Stromal cell of bone marrow (primary cell): ENCODE data around the gene NF1.
"Not testable (repeated sequence)": the region's sequence is repeated elsewhere in the genome, so short reads cannot be mapped to it uniquely, and the experiment has no call there.

Experiments used
- DNase-seq: peaks from one replicate; pipeline ENCODE4 v3.0.0-alpha.2; 2012; ENCODE audit warnings: low read depth

NF1 gene

GRCh38 chr17:31254654-31255053, 159.9 kb downstream of the NF1 start:
- DNase-seq = no peak

DNA sequence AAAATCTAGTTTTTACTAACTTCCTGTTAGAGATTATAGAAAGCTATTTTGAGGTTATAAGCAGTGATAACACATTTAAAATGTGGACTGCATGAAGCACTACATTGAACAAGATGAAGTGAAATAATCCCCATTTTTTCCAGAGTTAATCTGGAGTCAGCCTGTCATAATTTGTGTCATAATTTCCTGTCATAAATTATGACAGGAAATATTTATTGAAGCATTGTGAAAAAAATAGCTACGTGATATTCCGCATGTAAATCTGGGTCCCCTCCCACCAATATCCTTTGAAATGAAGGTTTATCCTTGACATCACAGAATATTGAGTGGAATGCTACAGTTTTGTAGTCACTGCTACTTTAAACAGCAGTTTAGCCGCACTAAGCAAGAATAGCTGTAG, 162.2 kb downstream of the NF1 start:
- DNase-seq = no peak

- no peak for DNase-seq
Measured at GRCh38 chr17:31260151-31260550, 165.4 kb downstream of the NF1 start.

- no peak for DNase-seq
Measured at GRCh38 chr17:31261601-31262000, 166.8 kb downstream of the NF1 start.

- not testable (repeated sequence) for DNase-seq
Measured at GRCh38 chr17:31262923-31263322, 168.1 kb downstream of the NF1 start.

- no peak for DNase-seq
Measured at GRCh38 chr17:31266042-31266441, 171.3 kb downstream of the NF1 start.

DNA sequence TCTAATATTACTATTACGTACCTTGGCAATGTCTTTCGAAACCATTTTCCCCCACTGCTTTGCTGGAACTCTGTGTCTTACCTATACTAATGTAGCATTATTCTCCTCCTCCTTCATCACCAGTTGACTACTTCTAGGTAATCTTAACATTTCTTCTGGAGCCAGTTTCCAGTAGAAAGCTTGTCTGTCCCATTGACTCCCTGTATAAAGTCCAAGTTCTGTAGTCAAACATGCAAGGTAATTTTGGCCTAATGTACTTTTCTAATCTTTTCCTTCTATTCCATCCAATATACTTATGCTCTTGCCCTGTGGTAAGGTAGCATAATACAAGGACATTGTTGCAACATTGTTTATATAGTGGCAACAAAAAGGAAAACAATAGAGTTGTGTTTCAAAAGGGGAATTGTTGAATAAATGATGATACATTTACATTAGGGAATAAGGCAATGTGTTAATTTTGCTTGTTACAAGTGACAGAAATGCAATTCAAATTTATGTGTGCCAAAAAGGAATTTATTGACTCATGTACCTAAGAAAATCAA, 174.3 kb downstream of the NF1 start:
- DNase-seq = no peak

DNA sequence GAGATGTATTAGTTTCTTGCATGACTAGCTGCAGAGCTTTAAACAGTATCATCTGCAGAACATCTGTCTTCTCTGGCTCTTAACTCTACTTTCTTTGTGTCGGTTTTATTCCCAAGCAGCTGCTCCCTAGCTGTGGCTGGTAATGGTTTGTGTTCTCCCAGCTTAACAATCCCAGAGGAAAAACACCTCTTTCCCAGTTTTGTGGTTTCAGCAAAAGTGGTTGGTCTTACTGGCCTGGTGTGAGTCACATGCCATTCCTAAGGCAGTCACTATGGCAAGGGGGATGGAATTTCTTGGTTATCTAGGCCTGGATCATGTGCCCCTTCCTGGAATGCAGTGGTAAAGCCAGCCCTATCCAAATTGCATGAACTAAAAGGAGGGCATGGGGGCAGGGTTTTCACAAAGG, 174.8 kb downstream of the NF1 start:
- peak; percentile 97 for DNase-seq

DNA sequence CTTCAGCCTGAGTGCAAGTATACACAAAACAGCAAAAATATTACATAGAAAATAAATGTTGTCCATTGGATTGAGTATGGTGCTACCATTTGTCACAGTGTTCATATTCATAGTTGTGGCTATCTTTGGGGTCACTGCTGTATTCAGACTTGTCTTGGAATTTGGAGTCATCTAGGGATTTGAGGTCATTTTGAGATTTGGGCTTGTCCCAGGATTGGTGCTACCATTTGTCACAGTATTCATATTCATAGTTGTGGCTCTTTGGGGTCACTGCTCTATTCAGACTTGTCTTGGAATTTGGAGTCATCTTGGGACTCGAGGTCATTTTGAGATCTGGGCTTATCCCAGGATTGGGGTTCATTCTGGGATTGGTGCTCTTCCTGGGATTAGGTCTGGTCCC, 177.5 kb downstream of the NF1 start:
- DNase-seq = no peak

- DNase-seq = no peak
Measured at GRCh38 chr17:31272803-31273202, 178.0 kb downstream of the NF1 start.

GRCh38 chr17:31273516-31273915, 178.7 kb downstream of the NF1 start:
- no peak for DNase-seq

- DNase-seq = peak; percentile 65
Measured at GRCh38 chr17:31274252-31274651, 179.5 kb downstream of the NF1 start.

- no peak for DNase-seq
Measured at GRCh38 chr17:31275116-31275515, 180.3 kb downstream of the NF1 start.

DNA sequence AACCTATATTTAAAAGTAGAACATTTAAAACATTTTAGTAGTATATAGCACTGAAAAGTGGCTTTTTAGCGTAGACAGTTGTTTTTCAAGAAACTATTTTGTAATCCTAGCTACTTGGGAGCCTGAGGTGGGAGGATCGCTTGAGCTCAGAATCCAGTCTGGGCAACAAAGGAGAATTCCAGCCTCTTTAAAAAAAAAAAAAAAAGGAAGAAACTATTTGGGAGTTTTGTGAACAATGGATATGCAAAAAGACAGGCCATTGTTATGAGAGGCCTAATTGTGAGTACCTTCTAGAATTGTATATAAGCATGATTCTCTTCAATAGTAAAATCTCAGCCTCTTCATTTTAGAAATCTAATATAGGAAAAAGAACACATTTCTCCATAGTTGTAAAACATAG, 184.6 kb downstream of the NF1 start:
- no peak for DNase-seq

DNA sequence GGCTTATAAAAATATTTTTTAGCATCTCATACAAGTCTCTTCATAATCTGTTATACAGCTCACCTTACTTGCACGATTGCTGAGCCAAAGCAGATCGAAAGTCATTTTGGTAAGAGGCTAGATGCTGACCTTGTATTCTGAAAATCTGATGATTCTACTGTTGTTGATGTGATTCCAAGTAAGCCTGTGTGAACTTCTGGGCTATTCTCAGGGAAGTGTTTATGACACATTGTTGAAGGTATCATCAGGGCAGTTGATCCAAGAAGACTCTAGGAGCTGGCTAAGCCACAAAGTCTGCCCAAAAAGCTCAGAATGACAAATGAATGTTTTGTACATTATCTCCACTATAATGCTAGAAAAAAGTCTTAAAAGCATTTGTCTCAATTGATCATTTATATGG, 186.3 kb downstream of the NF1 start:
- no peak for DNase-seq

DNA sequence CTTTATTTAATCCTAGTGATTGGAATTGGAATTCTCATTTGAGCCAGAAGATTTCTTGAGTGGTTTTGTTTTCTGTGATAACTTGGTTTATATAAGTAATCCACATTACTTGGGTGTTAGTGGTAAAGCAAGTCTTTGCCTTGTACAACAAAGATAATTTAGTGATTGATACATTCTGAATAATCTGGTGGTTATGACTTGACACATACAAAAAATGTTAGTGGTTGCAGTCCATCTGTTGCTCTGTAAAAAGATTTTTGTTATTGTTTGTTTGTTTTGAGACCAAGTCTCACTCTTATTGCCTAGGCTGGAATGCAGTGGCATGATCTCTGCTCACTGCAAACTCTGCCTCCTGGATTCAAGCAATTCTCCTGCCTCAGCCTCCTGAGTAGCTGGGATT, 189.1 kb downstream of the NF1 start:
- no peak for DNase-seq

DNA sequence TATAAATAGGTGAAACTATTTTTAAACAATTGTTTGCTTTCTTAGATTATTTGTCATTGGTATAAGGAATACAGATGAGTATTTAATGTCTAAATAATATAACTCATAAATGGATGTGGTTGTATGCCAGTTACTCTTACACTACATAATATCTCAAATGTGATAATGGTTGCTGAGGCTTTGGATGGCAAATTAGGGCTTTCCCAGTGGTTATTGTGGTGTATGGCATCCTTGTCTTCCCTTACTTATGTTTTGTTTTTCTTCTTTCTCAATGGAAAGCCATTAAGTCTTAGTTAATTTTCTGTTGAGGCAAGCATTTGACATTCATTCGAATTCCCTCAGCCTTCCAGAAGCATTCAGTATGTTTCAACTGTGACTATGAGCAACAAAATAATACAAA, 191.8 kb downstream of the NF1 start:
- no peak for DNase-seq

DNA sequence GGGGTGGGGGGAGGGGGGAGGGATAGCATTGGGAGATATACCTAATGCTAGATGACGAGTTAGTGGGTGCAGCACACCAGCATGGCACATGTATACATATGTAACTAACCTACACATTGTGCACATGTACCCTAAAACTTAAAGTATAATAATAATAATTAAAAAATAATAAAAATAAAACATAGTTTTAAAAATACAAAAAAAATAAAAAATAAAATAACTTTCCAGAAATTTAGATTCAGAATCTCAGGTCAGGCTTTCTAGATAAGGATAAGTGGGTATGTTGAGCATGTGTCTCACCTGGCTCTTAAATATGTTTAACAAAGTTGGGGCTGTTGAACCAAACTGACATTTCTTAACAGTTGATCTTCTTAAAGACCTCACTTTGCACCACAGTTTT, 193.2 kb downstream of the NF1 start:
- not testable (repeated sequence) for DNase-seq

GRCh38 chr17:31289790-31290189, 195.0 kb downstream of the NF1 start:
- no peak for DNase-seq

DNA sequence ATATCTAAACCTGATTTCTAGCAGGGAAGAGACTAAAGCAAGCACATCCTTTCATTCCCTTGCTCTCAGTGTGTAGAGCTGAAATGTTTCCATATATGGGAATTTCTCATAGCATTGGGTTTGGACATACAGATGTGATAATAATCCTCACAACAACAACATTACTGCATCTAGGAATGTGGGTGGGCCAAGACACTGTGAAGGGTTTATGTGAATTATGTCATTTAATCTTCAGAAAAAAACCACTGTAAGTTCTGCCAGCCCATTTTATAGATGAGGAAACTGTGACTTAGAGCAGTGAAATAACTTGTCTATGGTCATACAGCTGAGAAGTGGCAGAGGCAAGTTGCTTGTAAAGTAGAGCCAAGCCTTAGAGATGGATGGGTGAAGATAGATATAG, 197.0 kb downstream of the NF1 start:
- DNase-seq = no peak

DNA sequence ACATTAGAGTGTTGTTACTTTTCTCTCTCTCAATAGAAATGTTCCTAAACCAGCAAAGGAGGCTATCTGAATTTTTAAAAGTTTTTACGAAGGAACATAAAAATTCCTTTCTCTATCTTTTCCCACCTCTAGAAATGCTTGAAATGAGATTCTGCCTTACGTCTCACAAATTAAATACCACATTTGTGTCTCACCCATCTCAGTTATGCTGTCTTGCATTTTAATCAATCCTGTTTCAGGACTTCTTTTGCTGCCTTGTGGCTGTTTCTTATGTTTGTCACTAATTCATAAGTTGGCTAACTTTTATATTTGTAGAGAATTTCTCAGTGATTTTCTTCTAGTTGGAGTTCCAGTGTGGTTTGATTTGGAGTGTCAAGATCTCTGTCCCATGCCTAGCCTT, 198.8 kb downstream of the NF1 start:
- DNase-seq = no peak

DNA sequence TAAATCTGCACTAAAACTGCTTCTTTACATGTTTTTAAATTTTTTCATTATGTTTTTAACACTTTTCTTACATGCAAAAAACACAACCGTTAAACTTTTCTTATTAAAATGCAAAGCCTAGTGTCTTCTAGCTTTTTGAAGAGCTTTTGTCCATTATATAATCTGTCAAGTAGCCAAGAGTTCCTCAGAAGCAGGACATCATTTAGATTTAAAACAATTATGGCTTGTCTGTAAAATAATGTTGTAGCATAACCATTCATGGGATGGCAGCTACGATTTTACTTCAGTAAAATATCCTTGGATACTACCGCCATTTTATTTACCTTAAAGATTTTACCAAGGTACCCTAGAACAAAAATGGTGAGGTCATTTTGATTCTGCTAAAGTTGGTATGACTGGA, 199.5 kb downstream of the NF1 start:
- DNase-seq = no peak

DNA sequence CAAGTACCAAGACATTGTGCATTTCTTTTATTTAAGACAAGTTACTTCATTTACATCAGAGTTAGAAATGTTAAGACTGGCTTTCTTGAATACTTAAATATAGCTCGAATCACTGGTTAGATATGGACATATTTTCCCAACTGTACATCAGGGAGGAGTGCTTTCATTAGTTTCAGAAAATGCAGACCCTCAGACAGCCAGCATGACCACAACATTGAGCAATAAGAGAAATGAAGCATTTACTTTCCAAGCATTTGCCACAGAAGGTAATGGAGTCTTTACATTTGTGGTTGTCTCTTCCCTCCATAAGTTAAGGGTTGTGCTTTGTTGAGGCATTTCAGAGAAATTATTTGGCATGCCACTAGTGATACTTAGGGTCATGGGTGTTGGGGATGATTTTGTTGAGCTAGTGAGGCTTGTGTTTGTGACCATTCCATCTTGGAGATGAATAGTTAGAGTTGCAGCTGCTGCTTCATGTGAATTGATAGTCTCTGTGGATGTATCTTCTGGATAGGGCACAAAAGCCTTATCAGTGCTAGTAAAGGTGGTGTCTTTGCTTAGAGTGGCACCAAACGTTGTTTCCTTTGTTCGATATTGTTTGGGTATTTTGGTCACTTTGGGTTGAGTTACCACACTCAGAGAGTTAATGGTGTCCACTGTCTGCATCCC, 200.2 kb downstream of the NF1 start:
- no peak for DNase-seq

- no peak for DNase-seq
Measured at GRCh38 chr17:31295489-31295871, 200.7 kb downstream of the NF1 start.
